AG09319 (cell line): ENCODE data around the gene PIK3R5.

Source experiments
- DNase-seq: peaks from one replicate; pipeline ENCODE4 v3.0.0-alpha.2; 2010; ENCODE audit warnings: low read depth; ENCODE audit errors: extremely low read depth
- CTCF ChIP-seq: IDR thresholded peaks from 2 replicates; pipeline ENCODE4 v1.5.1; 2011; ENCODE audit warnings: low read depth, mild to moderate bottlenecking, inconsistent platforms, low read length, moderate library complexity

The PIK3R5 gene

GRCh38 chr17:8957721-8958120 is 7.8 kb downstream of the PIK3R5 start:
- TF ChIP-seq CTCF: no peak
- DNase-seq: no peak

GRCh38 chr17:8956465-8956902 is 9.0 kb downstream of the PIK3R5 start:
- TF ChIP-seq CTCF: no peak
- DNase-seq: no peak

GRCh38 chr17:8955021-8955959 is 10.2 kb downstream of the PIK3R5 start:
- TF ChIP-seq CTCF: no peak
- DNase-seq: no peak

- TF ChIP-seq CTCF: no peak
- DNase-seq: no peak
Observed at GRCh38 chr17:8954339-8954738, 11.2 kb downstream of the PIK3R5 start.

GRCh38 chr17:8953156-8953885 is 12.2 kb downstream of the PIK3R5 start:
- TF ChIP-seq CTCF: no peak
- DNase-seq: no peak

- TF ChIP-seq CTCF: no peak
- no peak for DNase-seq
Observed at GRCh38 chr17:8952191-8952590, 13.3 kb downstream of the PIK3R5 start.

- no peak for TF ChIP-seq CTCF
Observed at GRCh38 chr17:8951206-8951605, 14.3 kb downstream of the PIK3R5 start.

More at GRCh38 chr17:8951206-8951605, 14.3 kb downstream of the PIK3R5 start:
- DNase-seq: no peak
